WTC11 (cell line): ENCODE results near the gene STK24.

Source experiments
- CTCF ChIP-seq: fragments of 200-600 bp; IDR thresholded peaks from 2 replicates; pipeline ENCODE4 v1.8.0; 2022; ENCODE audit warnings: antibody characterized with exemption
- E2F1 ChIP-seq: sonication (generic); formaldehyde crosslinking; IDR thresholded peaks from 2 replicates; pipeline ENCODE4 v1.8.0; 2022; ENCODE audit warnings: mild to moderate bottlenecking, missing genetic modification reagents
- ERG ChIP-seq: fragments of 250-450 bp; sonication (Bioruptor Pico); IDR thresholded peaks from 2 replicates; pipeline ENCODE4 v1.8.0; 2021; ENCODE audit warnings: mild to moderate bottlenecking

- TF ChIP-seq E2F1 (CRISPR knock-in tag) = no peak
- no peak for TF ChIP-seq ERG (CRISPR knock-in tag)
- TF ChIP-seq CTCF = no peak
Measured at GRCh38 chr13:98568918-98569317, 8.0 kb downstream of the STK24 start.
